Activated CD4-positive, alpha-beta T cell treated with anti-CD3 and anti-CD28 coated beads for 4 hours (primary cell): Measurements from ENCODE around the gene RPRD1B.
"Not testable (repeated sequence)": the region's sequence is repeated elsewhere in the genome, so short reads cannot be mapped to it uniquely, and the experiment has no call there.

ENCODE experiments used
- DNase-seq, 2 donors: peaks; one replicate each; pipeline ENCODE4 v3.0.0-alpha.2; 2020

RPRD1B gene

GRCh38 chr20:38001173-38001875 lies 32.2 kb upstream of the RPRD1B start:
- no peak for DNase-seq

- no peak for DNase-seq
These were observed 31.6 kb upstream of the RPRD1B start for GRCh38 chr20:38001981-38002380.

- no peak for DNase-seq
These were observed 31.1 kb upstream of the RPRD1B start for GRCh38 chr20:38002422-38002821.

DNA sequence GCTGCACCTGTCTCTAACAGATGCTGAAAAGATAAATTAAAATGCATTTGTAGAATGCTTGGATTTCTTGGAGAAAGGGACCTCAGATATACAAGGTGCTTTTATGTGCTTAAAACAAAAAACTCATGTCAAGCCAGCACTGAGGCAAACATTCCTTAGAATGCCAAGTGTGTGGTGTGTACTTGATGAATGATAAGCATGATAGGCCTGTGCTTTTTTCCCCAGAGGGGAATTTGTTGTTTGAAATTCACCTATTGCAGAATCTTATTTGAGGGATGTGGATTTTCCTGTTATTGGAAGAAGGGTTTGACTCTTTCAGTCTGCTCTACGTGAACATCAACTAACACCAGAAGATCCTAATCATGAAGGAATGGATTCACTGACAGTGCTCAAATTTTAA lies 29.1 kb upstream of the RPRD1B start:
- DNase-seq, result no peak

DNA sequence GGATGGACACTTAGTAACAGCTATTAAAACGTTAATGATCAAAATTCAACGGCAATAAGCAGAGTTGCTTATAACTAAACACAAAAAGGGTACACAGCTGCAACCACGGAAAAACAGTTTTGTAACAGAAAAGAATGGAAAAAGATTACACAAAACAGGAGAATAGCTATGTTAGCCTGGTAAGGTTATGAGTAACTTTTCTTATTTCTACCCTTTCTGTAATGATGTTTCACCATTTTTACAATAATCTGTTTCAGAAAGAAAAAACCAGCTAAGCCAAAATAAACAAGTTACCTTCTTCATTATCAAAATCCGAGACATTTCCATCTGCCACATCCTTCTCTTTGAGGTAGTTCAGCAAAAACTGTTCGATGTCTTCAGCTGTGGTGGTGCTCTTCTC lies 27.6 kb upstream of the RPRD1B start:
- DNase-seq, result no peak

DNA sequence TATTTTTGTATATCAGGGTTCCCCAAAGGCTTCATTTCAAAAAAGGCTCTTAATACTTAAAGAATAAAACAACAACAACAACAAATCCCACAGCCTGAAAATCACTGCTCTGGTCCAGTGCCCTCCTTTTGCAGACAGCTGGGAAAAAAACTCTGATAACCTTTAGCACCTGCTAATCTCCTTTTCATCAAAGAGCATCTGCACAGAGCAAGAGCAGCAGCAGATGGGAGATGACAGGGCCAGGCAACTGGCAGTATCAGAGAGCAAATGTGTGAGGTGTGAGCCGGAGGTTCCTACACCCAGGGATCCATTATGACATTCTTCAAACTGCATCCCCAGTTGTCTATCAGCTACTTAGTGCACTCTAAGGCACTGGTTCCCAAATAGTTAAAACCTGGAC lies 26.0 kb upstream of the RPRD1B start:
- DNase-seq, result no peak

DNA sequence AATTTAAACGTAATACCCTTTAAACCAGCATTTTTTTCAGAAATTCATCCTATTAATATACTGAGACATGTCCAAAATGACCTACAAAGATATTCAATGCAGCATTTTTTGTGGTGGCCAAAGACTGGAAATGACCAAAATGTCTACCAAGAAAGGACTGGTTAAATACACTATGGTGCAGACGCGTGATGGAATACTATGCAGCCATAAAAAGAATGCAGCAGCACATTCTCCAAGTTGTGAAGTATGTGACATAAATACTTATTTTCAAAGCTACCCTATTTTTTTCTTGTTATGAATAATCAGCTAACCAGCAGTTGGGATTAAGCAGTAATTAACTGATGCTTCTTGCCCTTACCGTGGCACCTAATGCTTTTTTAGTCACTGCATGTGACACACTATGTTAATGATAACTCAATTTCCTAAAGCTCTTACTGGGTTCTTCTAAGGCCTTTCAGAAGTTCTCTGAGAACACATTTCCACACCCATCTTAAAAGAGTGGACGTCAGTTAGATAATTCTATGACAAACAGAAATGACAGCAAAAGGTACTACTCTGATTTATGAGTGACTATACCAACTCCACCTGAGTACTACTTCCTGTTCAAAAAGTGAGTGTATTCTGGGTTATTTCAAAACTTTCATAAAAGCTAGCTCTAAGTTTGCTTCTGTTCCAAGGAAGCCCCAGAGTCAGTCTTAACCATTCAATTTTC lies 25.2 kb upstream of the RPRD1B start:
- no peak for DNase-seq

- DNase-seq, result not testable (repeated sequence)
These were observed 24.1 kb upstream of the RPRD1B start for GRCh38 chr20:38009416-38009815.

GRCh38 chr20:38011696-38012095 lies 21.9 kb upstream of the RPRD1B start:
- no peak for DNase-seq

GRCh38 chr20:38012332-38012731 lies 21.2 kb upstream of the RPRD1B start:
- no peak for DNase-seq

DNA sequence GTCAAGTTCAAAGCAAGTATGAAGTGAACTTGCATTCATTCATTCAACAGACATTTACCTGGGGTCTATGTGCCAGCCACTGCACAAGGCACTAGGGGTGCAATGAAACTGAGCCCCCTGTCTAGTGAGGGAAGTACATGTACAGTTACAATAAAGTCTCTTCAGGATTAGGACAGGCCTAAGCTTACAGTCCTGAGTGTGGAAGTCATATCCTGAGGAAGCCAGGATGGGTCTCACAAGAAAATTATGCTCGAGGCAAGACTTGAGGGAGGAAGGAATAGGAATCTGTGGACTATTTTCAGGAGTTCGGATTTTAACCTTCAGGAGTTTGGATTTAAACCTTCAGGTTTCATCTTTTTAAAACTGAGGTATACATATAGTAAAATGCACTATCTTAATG lies 19.7 kb upstream of the RPRD1B start:
- DNase-seq, result no peak

DNA sequence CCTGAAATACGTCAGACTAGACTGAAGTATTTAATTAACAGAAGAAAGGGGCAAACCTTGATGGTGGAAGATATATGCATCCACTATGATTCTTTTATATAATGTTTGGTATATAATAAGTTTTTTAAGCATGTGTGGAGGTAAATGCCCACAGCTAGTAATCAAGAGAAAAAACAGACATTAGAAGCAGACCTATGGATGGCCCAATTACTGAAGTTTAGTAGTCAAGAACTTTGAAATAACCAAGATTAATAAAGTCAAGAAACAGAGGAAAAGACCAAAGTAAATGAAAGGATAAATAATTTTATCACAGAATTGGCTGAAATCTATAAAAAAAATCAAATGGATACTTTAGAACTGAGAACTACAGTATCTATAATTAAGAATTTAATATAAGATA lies 15.6 kb upstream of the RPRD1B start:
- no peak for DNase-seq

GRCh38 chr20:38018385-38018784 lies 15.2 kb upstream of the RPRD1B start:
- no peak for DNase-seq

GRCh38 chr20:38021087-38021772 lies 12.3 kb upstream of the RPRD1B start:
- no peak for DNase-seq

DNA sequence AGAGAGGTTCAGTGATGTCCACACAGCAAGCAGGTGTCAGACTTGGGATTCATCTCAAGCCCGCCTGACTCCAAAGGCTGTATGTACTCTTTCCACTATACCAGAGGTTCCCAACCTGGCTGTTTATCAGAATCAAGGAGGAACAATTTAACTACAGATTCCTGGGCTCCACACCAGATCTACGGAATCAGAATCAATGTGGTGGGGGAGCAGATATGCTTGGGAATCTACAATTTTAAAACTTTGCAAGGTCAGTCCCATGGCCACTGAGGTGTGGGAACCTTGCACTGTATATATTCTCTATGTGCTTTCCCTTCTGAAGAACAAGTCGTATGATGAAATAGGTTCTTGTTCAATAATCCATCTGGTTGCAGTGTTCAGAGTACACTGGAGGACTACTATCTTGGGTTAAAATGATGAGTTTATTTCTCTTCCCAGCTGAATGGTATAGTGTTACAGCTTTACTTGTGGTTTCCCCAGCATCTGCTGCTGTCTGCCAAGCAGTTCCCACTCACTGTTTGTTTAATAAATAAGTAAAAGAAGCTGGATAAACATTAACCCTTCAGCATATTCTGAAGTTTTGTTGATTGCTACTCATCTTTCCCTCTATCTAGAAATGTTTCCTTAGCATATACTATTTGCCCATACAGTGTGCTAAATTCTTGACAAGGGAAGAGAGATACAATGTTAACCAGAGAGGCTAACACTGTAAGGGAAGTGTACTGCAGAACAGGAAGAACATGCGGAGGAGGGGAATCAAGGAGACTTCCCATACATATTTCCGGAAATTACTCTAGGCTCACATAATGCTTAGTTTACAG lies 10.2 kb upstream of the RPRD1B start:
- DNase-seq, result no peak

DNA sequence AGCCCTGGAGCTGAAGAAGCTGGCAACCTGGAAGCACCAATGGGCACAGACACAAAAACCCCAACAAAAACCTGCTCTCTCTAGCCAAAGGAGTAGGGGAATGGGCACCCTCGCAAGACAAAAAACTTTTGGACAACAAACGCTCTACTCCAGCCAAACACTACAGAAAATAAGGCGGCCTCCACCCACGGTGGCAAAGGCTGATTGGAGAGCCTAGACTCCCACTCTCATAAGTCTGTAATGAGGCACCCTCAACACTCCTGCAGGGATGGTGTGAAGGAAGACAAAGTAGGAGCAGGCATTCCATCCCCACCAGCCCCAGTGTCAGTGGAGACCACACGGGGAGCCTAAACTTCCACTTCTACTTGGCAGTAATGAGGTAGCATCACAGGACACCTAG lies 9.1 kb upstream of the RPRD1B start:
- no peak for DNase-seq

GRCh38 chr20:38029453-38029852 lies 4.1 kb upstream of the RPRD1B start:
- DNase-seq, result no peak

GRCh38 chr20:38031957-38032356 lies 1.6 kb upstream of the RPRD1B start:
- no peak for DNase-seq

DNA sequence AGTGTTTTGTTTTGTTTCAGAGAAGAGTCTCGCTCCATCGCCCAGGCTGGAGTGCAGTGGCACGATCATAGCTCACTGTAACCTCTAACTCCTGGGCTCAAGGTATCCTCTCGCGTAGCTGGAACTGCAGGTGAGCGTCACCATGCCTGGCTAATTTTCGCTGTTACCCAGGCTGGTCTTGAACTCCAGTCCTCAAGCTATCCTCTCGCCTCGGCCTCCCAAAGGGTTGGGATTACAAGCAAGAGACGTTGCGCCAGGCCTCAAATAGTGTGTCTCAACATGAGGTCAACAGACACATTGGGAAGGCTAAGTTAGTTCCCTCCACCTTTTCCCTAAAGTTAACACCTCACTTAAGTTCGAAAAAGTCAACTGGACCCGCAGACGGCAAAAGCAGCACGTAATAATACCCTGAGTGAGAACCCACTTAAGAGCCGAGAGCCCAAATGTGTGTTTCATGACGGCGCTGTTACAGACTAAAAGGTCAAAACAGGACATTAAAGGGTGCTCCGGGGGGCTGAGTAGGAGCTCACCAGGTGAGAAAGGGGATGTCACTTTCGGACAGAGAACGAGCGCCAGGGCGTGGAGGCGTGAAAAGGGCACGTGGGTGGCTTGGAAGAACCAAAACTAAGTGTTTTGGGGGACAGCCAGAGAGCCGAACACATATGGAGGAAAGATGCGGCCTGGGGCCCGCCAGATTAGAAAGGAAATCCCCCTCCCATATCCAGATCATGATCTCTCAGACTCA lies 789 bp upstream of the RPRD1B start:
- peak in 1 of 2 donors; percentile 63 for DNase-seq

DNA sequence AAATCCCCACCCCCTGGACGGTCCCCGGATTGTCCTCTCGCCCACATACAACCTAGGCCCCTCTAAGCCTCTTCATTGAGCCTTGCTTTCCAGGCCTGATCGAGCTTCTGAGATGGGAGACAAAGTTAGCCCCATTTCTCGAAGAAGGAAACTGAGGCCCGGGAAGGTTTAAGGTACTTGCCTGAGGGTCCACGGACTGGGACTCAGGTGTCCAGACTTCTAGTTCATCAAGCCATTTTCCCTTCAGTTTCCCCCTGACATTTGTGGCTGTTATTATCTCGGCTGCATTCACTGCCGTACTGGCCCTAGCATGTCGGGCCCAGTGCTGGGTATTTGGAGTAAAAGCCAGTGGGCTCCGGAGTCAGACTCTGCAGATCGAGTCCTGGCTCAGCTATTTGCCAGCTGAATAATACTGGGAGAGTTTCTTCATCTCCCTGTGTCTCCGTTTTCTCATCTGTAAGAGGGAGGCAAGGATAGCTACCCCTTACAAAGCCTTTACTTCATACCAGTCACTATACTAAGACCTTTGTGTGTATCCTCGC lies 633 bp downstream of the RPRD1B start:
- no peak for DNase-seq

DNA sequence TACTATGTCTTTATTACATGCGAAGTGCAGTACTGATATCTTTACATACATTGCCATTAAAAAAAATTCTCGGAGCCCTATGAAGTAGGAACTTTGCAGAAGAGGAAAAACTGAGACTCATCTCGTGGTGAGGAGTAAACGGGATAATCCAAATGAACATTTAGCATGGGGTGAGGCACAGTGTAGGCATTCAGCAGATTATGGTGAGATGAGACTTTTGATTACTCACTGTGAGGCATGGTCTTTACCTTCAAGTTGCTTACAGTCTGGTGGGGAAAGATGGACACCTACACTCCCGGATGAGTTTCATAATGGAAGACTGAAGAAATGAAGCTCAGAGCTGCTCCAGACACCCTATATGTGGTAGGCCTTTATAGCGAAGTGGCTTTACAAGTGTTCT lies 1.4 kb downstream of the RPRD1B start:
- DNase-seq, result no peak

DNA sequence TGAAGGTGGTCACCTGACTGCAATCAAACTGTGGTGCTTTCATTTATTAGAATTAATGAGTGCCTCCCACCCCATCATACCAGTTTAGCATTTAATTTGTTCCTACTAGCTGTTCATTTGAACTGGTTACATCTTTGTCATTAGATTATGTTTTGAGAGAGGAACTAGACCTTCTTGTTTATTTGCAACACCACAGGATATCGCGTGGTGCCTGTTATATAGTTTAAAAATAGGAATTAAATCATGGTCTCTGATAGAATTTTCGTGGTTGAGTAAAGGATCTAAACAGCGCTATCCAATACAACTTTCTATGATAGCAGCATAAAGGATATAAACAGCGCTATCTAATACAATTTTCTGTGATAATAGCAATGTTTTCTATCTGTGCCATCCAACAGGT lies 2.8 kb downstream of the RPRD1B start:
- no peak for DNase-seq
